ENCODE data around the gene SYCP2L. TPM values are rescaled to one million over a fixed set of nuclear protein-coding genes. Genes with fewer than 3 reads are reported as not detected.

Gene SYCP2L
- total RNA-seq, 1 experiment from 2014 or later, result 4.9 TPM

DNA sequence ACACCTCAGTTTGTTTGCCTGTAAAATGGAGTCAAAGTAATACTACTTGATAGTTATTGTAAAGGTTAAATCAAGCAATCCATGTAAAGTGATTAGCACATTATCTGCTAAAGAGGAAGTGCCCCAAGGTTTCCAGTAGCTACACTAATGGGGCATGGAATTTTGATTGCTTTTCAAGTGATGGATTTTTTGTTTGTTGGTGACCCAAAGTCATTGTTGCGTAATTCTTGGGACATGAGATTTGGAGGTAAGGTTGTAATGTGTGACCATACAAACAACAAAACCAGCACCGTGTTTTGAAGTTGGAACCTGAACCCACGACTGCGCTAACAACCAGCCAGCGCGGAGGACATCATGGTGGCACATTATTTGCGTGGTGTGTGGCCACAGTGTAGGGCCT lies 17.2 kb downstream of the SYCP2L start:
- intact Hi-C loops (cut with micrococcal nuclease), result no loop called here
- no peaks in the 10 kb centered on the region for H3K27me3 ChIP-seq (ENCODE audit: insufficient read depth, low read length)

GRCh38 chr6:10908228-10908627 lies 21.4 kb downstream of the SYCP2L start:
- no peak overlapping the region for H3K27ac ChIP-seq (ENCODE audit: low read depth, low read length)
- no peaks in the 10 kb centered on the region for H3K9me2 ChIP-seq (ENCODE audit: insufficient read depth)
- no TSS peak for BruUV-seq (replicated peaks)
- H3K4me3 ChIP-seq (replicated peaks in 1 of 2; ENCODE audit: low read depth in 1 of 2, low read length in 2 of 2), result no peak overlapping the region
- no peak overlapping the region for H3K4me2 ChIP-seq (ENCODE audit: low read length)
- no peaks in the 10 kb centered on the region for H3K79me2 ChIP-seq (ENCODE audit: insufficient read depth, low read length)
- DNase-seq (ENCODE audit: low read depth, low spot score) (no peak), ATAC-seq (no peak)
- H3K36me3 ChIP-seq (ENCODE audit: control insufficient read depth in 1 of 2, insufficient read depth in 2 of 2, low read length in 2 of 2), result no peaks in the 10 kb centered on the region; a peak in 1 of 4 replicates
- RAD21 ChIA-PET (ENCODE audit: low non-redundant PET in 1 of 2, low total read pairs in 2 of 2, uncharacterized antibody in 2 of 2, unreplicated experiment in 2 of 2), result no interaction called here
- H3K9ac ChIP-seq (ENCODE audit: low read length), result no peak overlapping the region
- CTCF ChIA-PET, result no interaction called here
- H3K4me1 ChIP-seq (ENCODE audit: control insufficient read depth in 1 of 2, insufficient read depth in 2 of 2, low read length in 2 of 2), result no peaks in the 10 kb centered on the region
- no peak overlapping the region for H2AFZ ChIP-seq (ENCODE audit: low read depth, low read length, poor library complexity, severe bottlenecking)
- no peaks in the 10 kb centered on the region for H3K27me3 ChIP-seq (ENCODE audit: insufficient read depth, low read length)
- H4K20me1 ChIP-seq (ENCODE audit: insufficient read depth), result no peaks in the 10 kb centered on the region
- POLR2A ChIA-PET, result no interaction called here
- H3K9me3 ChIP-seq (ENCODE audit: control insufficient read depth in 1 of 2, insufficient read depth in 1 of 2, low read depth in 1 of 2, low read length in 2 of 2), result no peaks in the 10 kb centered on the region
- intact Hi-C loops (cut with micrococcal nuclease), result no loop called here
- TF ChIP-seq ZNF274 (IDR thresholded peaks at IDR 0.05; ENCODE audit: low read depth, low read length) (no peak), CBX3 (IDR thresholded peaks at IDR 0.05; ENCODE audit: low read depth) (no peak), ELF1 (IDR thresholded peaks at IDR 0.05; ENCODE audit: borderline replicate concordance, low read depth) (no peak), SRF (IDR thresholded peaks at IDR 0.05; ENCODE audit: low read depth) (no peak), POLR2A (IDR thresholded peaks at IDR 0.05; ENCODE audit: borderline replicate concordance, extremely low read depth, insufficient read depth, insufficient read length) (no peak), POLR2AphosphoS5 (IDR thresholded peaks at IDR 0.05; ENCODE audit: low read depth, low read length) (no peak), ZBTB33 (IDR thresholded peaks at IDR 0.05; ENCODE audit: extremely low read depth, insufficient replicate concordance, low read length) (no peak), FOSL1 (IDR thresholded peaks at IDR 0.05; ENCODE audit: low read depth) (no peak), YY1 (IDR thresholded peaks at IDR 0.05; ENCODE audit: extremely low read depth, insufficient replicate concordance, low read depth, low read length) (no peak), EZH2 (IDR thresholded peaks at IDR 0.05) (no peak)
- TF ChIP-seq, protein P1, sequence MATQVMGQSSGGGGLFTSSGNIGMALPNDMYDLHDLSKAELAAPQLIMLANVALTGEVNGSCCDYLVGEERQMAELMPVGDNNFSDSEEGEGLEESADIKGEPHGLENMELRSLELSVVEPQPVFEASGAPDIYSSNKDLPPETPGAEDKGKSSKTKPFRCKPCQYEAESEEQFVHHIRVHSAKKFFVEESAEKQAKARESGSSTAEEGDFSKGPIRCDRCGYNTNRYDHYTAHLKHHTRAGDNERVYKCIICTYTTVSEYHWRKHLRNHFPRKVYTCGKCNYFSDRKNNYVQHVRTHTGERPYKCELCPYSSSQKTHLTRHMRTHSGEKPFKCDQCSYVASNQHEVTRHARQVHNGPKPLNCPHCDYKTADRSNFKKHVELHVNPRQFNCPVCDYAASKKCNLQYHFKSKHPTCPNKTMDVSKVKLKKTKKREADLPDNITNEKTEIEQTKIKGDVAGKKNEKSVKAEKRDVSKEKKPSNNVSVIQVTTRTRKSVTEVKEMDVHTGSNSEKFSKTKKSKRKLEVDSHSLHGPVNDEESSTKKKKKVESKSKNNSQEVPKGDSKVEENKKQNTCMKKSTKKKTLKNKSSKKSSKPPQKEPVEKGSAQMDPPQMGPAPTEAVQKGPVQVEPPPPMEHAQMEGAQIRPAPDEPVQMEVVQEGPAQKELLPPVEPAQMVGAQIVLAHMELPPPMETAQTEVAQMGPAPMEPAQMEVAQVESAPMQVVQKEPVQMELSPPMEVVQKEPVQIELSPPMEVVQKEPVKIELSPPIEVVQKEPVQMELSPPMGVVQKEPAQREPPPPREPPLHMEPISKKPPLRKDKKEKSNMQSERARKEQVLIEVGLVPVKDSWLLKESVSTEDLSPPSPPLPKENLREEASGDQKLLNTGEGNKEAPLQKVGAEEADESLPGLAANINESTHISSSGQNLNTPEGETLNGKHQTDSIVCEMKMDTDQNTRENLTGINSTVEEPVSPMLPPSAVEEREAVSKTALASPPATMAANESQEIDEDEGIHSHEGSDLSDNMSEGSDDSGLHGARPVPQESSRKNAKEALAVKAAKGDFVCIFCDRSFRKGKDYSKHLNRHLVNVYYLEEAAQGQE (IDR thresholded peaks at IDR 0.05; ENCODE audit: low read depth), result no peak
- TF ChIP-seq, protein P2, sequence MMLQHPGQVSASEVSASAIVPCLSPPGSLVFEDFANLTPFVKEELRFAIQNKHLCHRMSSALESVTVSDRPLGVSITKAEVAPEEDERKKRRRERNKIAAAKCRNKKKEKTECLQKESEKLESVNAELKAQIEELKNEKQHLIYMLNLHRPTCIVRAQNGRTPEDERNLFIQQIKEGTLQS (IDR thresholded peaks at IDR 0.05), result no peak

More for the DNA sequence above, 17.2 kb downstream of the SYCP2L start:
- ChIA-PET CTCF (no interaction called here), POLR2A (no interaction called here), RAD21 (ENCODE audit: low non-redundant PET in 1 of 2, low total read pairs in 2 of 2, uncharacterized antibody in 2 of 2, unreplicated experiment in 2 of 2) (no interaction called here)
- ATAC-seq (no peak), DNase-seq (ENCODE audit: low read depth, low spot score) (no peak)
- Histone ChIP-seq H4K20me1 (ENCODE audit: insufficient read depth) (no peaks in the 10 kb centered on the region), H2AFZ (ENCODE audit: low read depth, low read length, poor library complexity, severe bottlenecking) (no peak overlapping the region), H3K4me3 (replicated peaks in 1 of 2; ENCODE audit: low read depth in 1 of 2, low read length in 2 of 2) (no peak overlapping the region), H3K27ac (ENCODE audit: low read depth, low read length) (no peak overlapping the region), H3K9ac (ENCODE audit: low read length) (no peak overlapping the region), H3K9me2 (ENCODE audit: insufficient read depth) (no peaks in the 10 kb centered on the region), H3K9me3 (ENCODE audit: control insufficient read depth in 1 of 2, insufficient read depth in 1 of 2, low read depth in 1 of 2, low read length in 2 of 2) (no peaks in the 10 kb centered on the region), H3K36me3 (ENCODE audit: control insufficient read depth in 1 of 2, insufficient read depth in 2 of 2, low read length in 2 of 2) (no peaks in the 10 kb centered on the region), H3K4me1 (ENCODE audit: control insufficient read depth in 1 of 2, insufficient read depth in 2 of 2, low read length in 2 of 2) (no peaks in the 10 kb centered on the region), H3K4me2 (ENCODE audit: low read length) (no peak overlapping the region), H3K79me2 (ENCODE audit: insufficient read depth, low read length) (no peaks in the 10 kb centered on the region)
- TF ChIP-seq FOSL1 (IDR thresholded peaks at IDR 0.05; ENCODE audit: low read depth) (no peak), EZH2 (IDR thresholded peaks at IDR 0.05) (no peak)
- BruUV-seq (replicated peaks), result no TSS peak
